Hematopoietic multipotent progenitor cell treated with erythropoietin and hydrocortisone succinate and interleukin-3 and kit ligand, for 4 days (in vitro differentiated cells): ENCODE results near the gene TMEM184C.

Experiments
- DNase-seq: peaks from one replicate; pipeline ENCODE4 v3.0.0-alpha.2; 2015

Gene TMEM184C

DNA sequence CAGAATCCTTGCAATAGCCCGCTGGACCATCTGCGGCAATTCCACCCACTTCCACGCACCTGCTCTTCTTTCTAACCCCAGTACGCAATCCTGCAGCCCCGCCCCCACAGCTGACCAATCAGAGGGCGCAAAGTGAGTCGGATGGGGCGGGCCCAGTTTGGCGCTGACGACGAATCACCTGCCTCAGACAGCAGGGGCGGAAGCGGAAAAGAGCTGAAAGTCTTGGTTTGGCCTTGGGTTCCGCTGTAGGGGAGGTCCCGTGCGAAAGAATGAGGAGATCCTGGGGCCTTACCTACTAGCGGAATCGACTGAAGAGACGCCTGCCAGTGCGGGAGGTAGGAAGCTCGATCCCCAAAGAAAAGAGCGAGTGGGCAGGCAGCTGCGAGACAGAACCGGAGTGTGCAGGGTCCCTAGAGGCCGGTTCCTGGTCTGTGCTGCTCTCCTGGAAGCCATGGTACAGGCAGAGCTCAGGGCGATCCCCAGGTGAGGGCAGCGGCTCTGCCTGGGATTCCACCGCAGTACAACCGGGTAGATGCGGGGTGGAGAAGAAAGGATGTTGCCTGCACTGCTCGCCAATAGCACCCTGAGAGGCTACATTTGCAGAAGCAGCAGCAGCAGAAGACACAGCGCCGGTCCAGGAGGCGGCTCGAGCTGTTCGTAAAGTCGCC lies at the start of gene TMEM184C:
TMEM184C (plus strand) TSS at position 225 of the 668 bp plus-strand sequence. CDS start 560 bp downstream, outside the sequence.
- DNase-seq = peak; percentile 99

DNA sequence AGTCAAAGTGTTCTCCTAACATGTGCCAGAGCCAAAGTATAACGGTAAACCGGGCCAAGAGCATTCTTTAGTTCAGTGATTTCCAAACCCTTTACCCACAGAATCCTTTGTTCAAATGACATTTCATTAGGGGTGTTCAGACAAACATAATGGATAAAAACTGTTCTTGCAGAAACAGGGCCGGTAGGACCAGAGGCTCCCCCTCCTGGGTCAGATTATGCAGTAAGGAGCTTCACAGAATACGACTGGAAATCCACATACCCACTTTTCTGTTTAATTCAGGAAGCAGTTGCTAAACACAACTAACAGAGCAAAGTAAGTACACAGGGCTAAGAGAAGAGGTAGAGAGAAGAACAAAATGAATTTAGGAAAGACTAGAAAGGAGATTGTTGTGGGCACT lies 46.6 kb upstream of the TMEM184C start:
- no peak for DNase-seq

DNA sequence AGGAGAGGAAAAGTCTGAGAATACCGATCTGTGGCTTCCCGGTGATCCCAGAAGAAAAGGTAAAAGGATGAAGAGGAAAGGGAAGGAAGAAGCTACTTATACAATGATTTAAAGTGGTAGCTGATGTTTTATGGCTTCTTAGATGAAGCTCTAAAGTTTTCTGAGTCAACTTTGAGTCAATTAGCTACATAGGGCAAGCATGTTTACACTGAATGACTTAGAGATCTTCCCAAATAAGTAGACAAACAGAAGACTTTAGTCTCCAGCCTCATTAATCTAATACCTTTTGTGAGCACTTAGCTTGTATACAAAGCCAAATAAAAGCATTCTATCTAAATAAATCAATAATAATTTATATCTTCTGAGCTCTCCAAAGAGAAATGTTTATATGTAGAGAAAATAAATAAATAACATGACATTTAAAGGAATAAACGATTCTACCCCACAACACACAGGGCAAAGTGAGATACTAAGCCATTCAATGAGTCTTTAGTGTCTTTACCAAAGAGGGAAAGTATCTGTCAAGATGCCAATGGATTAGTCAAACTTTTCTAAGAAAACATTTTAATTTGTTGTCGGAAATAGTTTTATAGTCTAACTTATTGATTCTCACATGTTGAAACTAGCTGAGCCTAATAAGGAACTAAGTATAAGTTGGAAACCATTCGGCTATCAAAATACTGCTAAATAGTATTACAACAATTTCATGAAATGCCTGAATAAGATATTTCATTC lies 46.0 kb upstream of the TMEM184C start:
- no peak for DNase-seq

DNA sequence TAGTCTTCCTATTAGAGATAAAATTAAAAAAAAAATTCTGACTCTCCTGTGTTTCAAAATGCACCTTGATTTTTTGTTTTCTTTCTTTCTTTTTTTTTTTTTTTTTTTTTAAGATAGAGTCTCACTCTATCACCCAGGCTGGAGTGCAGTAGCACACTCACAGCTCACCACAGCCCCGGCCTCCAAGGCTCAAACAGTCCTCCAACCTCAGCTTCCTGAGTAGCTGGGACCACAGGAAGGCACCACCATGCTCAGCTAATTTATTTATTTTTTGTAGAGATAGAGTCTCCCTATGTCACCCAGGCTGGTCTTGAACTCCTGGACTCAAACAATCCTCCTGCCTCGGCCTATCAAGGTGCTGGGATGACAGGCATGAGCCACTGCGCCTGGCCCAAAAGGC lies 41.1 kb upstream of the TMEM184C start:
- peak; percentile 14 for DNase-seq

DNA sequence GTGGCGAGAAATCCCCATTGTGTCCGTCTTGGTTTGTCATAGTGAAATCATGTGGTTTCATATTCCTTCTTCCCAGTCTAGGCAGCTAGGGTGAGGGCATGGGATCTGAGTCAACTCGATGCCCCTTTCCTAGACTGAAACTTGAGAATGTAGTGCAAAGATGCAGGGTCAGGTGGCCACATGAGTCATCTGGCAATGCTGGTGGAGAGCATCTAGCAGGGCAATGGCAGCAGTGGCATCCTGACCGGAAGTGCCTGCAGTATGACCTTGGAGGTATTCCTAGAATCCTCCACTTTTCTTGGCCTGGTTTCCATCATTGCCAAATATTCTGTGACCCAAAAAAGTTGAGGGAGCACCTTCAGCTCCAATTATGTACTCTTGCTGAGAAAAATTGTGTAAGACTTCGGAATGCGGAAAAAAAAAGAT lies 39.1 kb upstream of the TMEM184C start:
- DNase-seq = no peak

DNA sequence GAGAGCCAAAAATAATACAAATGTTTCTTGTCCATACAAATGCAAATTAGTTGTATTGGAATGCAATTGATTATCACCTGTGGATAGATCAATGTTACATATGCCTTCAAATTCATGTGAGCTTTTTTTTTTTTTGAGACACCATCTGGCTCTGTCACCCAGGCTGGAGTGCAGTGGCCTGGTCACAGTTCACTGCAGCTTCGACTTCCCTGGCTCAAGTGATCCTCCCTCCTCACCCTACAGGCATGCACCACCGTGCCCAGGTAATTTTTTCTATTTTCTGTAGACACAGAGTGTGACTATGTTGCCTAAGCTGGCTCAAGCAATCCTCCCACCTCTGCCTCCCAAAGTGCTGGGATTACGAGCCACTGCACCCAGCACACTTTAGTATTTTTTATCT lies 38.6 kb upstream of the TMEM184C start:
- DNase-seq = no peak

DNA sequence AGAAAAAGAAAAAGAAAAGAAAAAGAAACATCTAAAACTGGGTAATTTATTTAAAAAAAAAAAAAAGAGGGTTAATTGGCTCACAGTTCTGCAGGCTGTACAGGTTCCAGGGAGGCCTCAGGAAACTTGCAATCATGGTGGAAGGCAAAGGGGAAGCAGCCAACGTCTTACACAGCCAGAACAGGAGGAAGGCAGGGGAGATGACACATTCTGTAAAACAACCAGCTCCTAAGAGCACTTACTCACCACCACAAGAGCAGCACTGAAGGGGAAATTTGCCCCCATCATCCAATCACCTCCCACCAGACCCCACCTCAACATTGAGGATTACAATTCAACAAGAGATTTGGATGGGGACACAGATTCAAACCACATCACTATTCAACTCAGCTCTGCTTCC lies 36.8 kb upstream of the TMEM184C start:
- DNase-seq = no peak

DNA sequence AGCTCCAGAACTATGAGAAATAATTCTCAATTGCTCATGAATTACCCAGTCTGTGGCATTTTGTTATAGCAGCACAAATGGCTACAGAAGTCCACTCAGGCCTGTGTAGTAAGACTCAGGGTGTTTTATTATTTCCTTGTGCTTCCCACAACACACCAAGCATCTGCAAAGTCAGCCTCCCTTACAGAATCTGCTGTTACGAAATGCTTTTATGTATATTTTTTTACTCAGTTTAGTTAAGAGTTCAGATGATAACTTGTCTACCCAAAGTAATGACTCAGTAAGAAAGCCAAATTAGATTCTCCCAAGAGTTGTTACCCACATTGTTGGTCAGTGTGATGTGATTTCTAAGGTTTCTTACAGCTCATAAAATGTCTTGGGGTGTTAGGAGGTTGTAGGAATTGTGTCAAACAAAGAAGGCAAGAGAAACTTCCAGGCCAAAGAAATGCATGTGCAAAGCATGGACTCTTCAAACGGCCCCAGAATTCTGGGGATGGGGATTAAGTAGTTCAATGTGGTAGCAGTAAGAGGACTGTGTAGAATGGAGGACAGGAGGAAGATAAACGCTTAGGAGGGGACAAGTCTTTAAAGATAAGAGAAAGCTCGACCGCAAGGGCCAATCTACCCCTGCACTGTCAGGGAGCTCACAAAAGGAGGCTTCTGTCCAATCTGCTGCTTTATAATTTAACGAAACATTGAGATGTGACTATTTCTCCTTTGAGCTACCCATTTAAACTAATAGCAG lies 35.4 kb upstream of the TMEM184C start:
- peak; percentile 9 for DNase-seq

DNA sequence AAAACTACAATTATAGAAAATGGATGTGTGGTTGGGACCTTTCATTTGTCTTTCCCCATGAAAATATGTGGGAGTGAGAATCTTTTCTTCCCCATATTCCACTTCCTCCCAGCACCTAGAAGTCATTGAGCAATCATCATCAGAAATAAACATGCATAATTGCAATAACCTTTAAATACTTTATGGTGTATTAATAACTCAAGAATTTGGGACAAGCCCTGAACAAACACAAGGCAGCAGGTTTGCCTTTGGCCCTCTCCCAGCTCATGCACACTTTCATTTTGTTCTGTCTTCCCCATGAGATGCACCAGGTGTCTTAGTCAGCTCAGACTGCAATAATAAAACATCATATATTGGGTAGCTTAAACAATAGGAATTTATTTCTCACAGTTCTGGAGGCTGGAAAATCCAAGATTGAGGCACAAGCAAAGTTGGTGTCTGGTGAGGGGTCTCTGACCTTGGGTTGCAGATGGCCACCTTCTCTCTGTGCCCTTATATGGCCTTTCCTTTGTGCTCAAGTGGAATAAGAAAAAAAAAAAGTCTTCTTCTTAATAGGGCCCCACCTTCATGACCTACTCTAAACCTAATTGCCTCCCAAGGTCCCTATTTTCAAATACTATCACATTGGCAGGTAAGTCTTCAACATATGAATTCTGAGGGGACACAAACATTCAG lies 34.7 kb upstream of the TMEM184C start:
- no peak for DNase-seq

DNA sequence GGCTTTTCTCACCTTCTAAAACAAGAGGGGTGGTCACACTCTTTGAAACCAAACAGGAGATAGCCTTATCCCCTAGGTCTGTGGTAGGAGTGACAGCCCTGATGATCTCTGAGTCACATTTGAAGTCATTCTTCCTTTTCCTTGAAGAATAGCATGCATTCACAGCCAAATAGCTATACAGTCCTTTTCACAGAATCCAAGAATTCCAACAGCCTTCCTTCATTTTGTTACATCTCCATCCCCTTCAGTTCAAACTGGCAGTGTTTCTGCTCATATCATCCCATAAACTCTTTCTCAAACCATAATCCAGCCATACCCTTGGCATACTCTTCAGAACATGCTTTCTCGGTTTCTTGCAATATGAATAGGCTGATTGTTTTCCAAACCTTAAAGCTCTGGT lies 33.3 kb upstream of the TMEM184C start:
- no peak for DNase-seq

DNA sequence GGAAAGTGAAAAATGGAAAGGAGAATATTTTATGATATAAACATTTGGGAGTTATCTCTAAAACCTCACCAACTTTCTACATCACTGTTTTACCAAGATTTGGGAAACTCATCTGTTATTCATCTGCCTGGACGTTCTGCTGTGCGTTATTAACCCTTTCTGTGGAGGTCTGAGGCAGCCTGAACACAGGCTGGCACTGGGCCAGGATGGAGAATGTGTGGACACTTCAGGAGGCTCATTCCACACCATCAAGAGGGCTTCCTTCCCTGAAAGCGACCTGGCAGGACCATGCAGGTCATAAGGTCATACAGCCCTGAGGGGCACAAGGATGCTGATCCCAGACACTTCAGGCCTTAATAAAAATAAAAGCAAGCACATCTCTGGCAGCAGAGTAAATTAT lies 31.2 kb upstream of the TMEM184C start:
- DNase-seq = no peak

DNA sequence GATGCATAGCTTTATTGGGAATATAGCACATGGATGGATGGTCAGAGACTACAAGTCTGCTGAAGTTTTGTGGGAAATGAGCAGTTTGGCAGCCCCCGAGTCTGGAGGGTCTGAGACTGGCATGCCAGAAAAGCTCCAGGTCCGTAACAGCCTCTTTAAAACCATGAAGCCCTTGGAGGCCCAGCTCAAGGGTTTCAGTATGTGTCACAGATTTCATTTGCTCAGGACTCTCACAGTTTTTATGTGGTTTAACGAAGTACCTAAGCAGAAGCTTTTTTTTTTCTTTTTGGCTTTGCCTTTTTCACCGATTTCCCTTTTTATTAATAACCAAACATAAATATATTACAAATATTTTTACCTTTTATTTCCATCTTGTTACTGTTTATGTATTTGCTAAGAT lies 30.6 kb upstream of the TMEM184C start:
- no peak for DNase-seq

DNA sequence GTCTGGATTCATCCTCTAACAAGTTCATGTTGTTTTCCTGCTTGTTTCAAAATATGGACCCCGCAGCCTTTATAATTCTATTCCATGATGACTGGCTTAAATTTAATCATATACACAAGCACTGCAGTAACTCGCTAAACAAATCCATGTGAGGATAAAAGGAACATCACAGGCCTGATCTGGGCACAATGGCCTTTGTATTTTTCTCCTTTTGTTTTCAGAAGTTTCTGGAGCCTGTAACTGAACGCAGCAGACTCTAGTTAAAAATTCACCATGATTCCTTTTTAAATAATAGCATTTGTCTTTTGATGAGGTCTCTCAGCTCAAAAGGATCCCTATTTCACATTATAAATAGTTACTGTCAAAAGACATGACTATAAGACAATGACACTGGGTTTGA lies 30.2 kb upstream of the TMEM184C start:
- no peak for DNase-seq

DNA sequence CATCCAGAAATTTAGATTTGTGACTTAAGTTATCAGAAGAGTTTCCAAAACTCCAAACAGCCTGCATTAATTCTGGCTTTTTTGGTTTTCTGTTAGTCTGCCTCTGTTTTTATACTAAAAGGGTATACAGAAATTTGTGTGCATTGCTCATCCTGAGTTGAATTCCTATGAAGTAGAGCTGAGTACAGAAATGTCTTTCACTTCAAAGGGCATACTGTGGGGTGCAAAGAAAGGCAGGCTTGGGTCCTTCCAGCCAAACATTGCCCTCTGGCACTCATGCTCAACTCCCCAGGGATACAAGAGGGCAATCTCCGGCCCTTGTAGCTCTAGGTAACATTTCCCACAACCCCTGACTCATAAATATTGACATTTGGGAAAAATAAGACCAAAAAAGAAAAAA lies 27.6 kb upstream of the TMEM184C start:
- no peak for DNase-seq

DNA sequence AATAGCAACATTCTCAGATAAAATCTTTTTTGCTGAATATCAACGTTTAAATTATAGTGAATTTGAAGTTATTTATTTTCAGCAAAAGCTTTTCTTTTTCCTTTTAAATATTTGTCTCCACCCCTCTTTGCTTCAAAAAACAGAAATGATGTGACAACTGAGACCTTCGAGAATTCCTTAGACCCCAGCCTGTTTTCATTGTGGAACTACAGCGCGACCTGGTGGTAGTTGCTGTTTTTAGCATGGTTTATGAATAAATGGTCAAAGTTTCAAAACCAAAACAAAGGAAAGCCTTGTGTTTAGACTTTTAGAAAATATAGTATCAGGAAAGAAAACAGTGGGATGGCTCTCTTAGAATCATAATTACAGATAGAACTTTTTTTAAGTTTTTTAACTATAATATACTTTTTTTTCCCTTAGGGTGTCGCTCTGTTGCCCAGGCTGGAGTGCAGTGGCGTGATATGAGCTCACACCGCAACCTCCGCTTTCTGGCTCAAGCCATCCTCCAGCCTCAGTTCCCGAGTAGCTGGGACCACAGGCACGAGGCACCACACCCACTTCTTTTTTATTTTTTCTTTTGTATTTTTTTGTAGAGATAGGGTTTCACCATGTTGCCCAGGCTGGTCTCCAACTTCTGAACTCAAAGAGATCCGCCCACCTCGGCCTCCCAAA lies 26.8 kb upstream of the TMEM184C start:
- DNase-seq = peak; percentile 76

DNA sequence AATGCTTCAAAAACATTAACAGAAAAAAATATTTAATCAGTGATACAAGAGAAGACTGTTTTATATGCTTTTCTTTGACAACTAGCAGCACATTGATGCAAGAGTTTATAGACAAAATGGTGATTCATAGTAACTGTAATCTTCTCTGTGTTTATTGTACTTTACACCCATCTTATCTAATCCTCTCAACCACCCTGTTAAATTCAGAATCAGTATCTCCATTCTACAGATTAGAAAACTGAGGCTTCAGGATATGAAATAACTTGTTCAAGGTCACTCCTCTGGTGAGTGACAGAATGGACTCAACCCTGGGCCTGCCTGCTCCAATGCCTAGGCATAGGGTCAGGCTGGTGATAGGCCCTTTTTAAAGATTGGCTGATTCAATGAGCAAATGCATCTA lies 26.1 kb upstream of the TMEM184C start:
- peak; percentile 18 for DNase-seq

DNA sequence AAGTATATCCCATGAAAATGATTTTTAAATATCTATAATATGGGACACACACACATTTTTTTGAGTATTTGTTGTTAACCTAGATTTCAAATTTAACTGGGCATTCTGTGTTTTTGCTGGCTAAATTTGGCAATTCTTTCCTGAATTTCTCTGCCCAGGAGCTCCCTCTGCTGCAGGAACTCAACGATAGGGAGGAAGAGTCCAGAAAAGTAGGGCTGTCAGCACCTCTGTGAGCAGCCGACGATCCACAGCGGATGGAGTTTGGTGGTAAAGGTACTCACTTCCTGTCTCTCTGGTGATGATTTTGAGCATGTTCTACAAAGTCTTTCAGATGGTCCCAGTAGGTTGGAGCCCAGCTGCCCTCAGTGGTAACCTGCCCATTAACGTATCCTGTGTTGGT lies 23.1 kb upstream of the TMEM184C start:
- no peak for DNase-seq

DNA sequence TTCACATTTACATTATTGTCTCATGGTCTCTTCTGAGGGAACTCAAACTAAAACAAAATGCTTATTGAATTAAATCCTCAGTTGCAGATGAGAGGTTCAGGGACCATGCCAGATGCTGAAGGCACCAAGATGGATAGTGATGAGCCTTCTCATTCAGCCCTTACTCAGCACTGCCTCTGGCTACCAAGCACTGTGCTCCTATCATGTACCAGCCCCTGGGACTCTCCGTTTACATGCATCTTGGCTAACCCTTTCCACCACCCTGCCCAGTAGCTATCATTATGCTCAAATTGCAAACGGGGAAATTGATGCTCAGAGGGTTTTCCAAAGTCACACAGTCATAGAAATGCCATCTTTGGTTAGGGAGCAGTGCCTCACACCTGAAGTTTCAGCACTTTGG lies 22.6 kb upstream of the TMEM184C start:
- DNase-seq = no peak

DNA sequence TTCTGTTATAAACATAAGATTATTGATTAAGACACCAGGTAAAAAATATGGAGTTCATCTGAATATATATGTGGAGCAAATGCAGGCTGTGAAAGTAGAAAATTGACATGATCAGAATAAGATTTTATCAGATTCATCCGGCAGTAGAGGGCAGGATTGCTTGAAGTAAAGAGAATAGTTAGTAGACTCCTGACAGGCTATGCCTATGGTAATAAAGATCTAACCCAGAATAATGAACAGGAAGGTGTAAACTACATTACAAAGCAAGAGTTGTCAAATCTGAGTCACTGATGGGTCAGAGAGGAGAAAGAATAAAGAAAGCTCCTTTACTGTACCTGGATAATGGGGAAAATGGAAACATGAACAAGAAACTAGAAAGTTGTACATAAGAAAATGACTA lies 20.8 kb upstream of the TMEM184C start:
- no peak for DNase-seq

DNA sequence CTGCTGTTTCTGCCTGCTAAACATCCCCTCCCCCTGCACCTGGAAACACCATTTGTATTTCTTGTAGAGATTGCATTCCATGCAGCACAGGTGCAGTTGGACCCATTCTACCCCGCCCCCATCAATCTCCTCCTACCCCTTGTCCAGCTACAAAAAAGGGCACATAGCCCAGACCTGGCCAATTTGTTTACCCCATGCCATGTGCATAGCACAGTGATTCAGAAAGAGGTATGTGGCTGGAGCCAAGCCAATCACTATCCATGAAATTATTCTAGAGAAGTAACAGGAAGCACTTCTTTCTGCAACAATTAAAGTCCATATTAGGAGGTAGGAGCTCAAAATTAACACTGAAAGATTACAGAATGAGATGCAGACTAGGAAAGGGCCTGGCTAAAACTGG lies 20.2 kb upstream of the TMEM184C start:
- DNase-seq = no peak

DNA sequence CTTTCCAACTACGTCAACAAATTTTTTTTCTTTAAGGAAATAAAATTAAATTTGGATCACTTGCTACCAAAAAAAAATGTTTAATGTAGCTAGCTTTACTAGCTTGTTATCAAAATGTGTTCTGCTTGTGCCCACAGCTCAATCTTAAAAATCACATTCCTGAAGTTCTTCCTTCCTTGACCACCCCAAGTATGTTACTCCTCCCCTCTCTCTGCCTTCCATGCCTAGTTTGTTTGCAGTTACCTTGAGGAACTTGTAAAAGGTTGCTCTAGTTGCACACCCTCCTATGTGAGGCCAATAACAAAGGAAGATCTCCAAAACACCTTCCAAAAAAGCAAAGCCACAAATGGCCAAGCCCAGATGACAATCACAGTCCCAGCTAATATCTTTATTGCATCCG lies 19.6 kb upstream of the TMEM184C start:
- DNase-seq = no peak

DNA sequence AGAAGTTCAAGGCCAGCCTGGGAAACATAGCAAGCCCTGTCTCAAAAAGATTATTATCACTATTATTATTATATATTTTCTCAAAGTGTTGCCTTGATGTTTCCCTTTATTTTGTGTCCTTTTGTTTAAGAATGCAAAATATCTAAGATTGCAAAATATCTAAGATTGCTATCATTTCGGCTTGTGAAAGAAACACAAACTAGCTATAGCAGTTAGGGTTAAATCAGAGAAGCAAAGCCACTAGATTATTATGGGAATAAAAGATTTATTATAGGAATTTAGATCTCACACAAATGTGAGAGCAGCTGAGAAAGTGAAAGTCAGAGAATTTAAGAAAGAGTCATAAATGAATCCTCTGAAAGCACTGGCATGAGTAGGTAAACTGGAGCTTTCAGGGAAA lies 18.0 kb upstream of the TMEM184C start:
- DNase-seq = no peak

DNA sequence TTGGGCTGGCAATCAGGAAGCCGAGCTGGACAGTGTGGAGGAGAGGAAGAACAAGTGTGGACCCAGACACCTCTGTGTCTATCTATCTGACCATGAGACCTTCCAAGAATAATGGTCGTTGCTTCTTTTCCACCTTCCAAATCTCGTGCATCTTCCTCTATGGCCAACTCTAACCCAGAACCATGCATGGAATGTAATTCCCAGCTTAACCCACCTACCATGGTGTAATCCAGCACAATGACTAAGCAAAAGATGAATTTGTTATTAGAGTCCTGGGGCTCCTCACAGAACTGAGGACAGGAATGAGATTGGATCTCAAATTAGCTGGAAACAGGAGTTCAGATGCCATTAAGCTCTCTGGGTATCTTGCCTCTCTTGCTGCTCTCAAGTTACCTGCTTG lies 17.4 kb upstream of the TMEM184C start:
- DNase-seq = no peak
